ENCODE measurements around the gene ABI3BP.

The ABI3BP gene

GRCh38 chr3:100898681-100899080, 94.5 kb downstream of the ABI3BP start:
- no peak for TF ChIP-seq Cebpa-rat (IDR thresholded peaks at IDR 0.05)
- H4K20me1 ChIP-seq = no peaks in the 10 kb centered on the region
- no peak overlapping the region for H3K4me3 ChIP-seq
- H3K9me3 ChIP-seq = no peaks in the 10 kb centered on the region
- no peaks in the 10 kb centered on the region for H3K4me1 ChIP-seq
- H3K27ac ChIP-seq = no peak overlapping the region
- H3K27me3 ChIP-seq = no peaks in the 10 kb centered on the region
- no peak overlapping the region for H3K9ac ChIP-seq
- H3K36me3 ChIP-seq = no peaks in the 10 kb centered on the region
- no peak overlapping the region for H3K4me2 ChIP-seq

GRCh38 chr3:100896994-100897393, 96.2 kb downstream of the ABI3BP start:
- H3K9ac ChIP-seq = no peak overlapping the region
- no peaks in the 10 kb centered on the region for H4K20me1 ChIP-seq
- TF ChIP-seq Cebpa-rat (IDR thresholded peaks at IDR 0.05) = no peak

GRCh38 chr3:100893590-100893989, 99.6 kb downstream of the ABI3BP start:
- no peaks in the 10 kb centered on the region for H3K9me3 ChIP-seq
- H3K4me3 ChIP-seq = no peak overlapping the region
- H3K9ac ChIP-seq = no peak overlapping the region
- H3K36me3 ChIP-seq = no peaks in the 10 kb centered on the region
- H3K27me3 ChIP-seq = no peaks in the 10 kb centered on the region
- no peaks in the 10 kb centered on the region for H4K20me1 ChIP-seq
- no peaks in the 10 kb centered on the region for H3K4me1 ChIP-seq
- H3K4me2 ChIP-seq = no peak overlapping the region
- no peak overlapping the region for H3K27ac ChIP-seq
- no peak for TF ChIP-seq Cebpa-rat (IDR thresholded peaks at IDR 0.05)

More at GRCh38 chr3:100896994-100897393, 96.2 kb downstream of the ABI3BP start:
- no peak overlapping the region for H3K4me2 ChIP-seq
- H3K9me3 ChIP-seq = no peaks in the 10 kb centered on the region
- no peaks in the 10 kb centered on the region for H3K4me1 ChIP-seq
- H3K36me3 ChIP-seq = no peaks in the 10 kb centered on the region
- no peak overlapping the region for H3K4me3 ChIP-seq
- no peaks in the 10 kb centered on the region for H3K27me3 ChIP-seq
- no peak overlapping the region for H3K27ac ChIP-seq

GRCh38 chr3:100893108-100893507, 100.1 kb downstream of the ABI3BP start:
- no peaks in the 10 kb centered on the region for H3K27me3 ChIP-seq
- no peak overlapping the region for H3K4me3 ChIP-seq
- no peak overlapping the region for H3K9ac ChIP-seq
- H3K4me2 ChIP-seq = no peak overlapping the region
- H3K27ac ChIP-seq = no peak overlapping the region
- H4K20me1 ChIP-seq = no peaks in the 10 kb centered on the region
- no peaks in the 10 kb centered on the region for H3K36me3 ChIP-seq
- TF ChIP-seq Cebpa-rat (IDR thresholded peaks at IDR 0.05) = no peak
- H3K4me1 ChIP-seq = no peaks in the 10 kb centered on the region
- no peaks in the 10 kb centered on the region for H3K9me3 ChIP-seq

GRCh38 chr3:100891827-100892226, 101.4 kb downstream of the ABI3BP start:
- H3K27me3 ChIP-seq = no peaks in the 10 kb centered on the region
- TF ChIP-seq Cebpa-rat (IDR thresholded peaks at IDR 0.05) = no peak

GRCh38 chr3:100891033-100891432, 102.2 kb downstream of the ABI3BP start:
- Histone ChIP-seq H3K9me3 (no peaks in the 10 kb centered on the region), H3K4me1 (no peaks in the 10 kb centered on the region), H3K27ac (no peak overlapping the region), H3K4me2 (no peak overlapping the region), H3K9ac (no peak overlapping the region), H3K36me3 (no peaks in the 10 kb centered on the region), H3K27me3 (no peaks in the 10 kb centered on the region), H3K4me3 (no peak overlapping the region), H4K20me1 (no peaks in the 10 kb centered on the region)
- no peak for TF ChIP-seq Cebpa-rat (IDR thresholded peaks at IDR 0.05)

More at GRCh38 chr3:100891827-100892226, 101.4 kb downstream of the ABI3BP start:
- no peaks in the 10 kb centered on the region for H4K20me1 ChIP-seq
- no peaks in the 10 kb centered on the region for H3K36me3 ChIP-seq
- H3K9ac ChIP-seq = no peak overlapping the region
- H3K4me3 ChIP-seq = no peak overlapping the region
- no peaks in the 10 kb centered on the region for H3K4me1 ChIP-seq
- H3K9me3 ChIP-seq = no peaks in the 10 kb centered on the region
- no peak overlapping the region for H3K4me2 ChIP-seq
- no peak overlapping the region for H3K27ac ChIP-seq

- no peaks in the 10 kb centered on the region for H3K27me3 ChIP-seq
- H3K36me3 ChIP-seq = no peaks in the 10 kb centered on the region
- H3K4me1 ChIP-seq = no peaks in the 10 kb centered on the region
- H3K4me2 ChIP-seq = no peak overlapping the region
- no peak overlapping the region for H3K9ac ChIP-seq
- no peaks in the 10 kb centered on the region for H4K20me1 ChIP-seq
- no peak overlapping the region for H3K4me3 ChIP-seq
- no peak overlapping the region for H3K27ac ChIP-seq
- no peak for TF ChIP-seq Cebpa-rat (IDR thresholded peaks at IDR 0.05)
- no peaks in the 10 kb centered on the region for H3K9me3 ChIP-seq
Measured at GRCh38 chr3:100888881-100889280, 104.3 kb downstream of the ABI3BP start.

GRCh38 chr3:100882571-100882984, 110.6 kb downstream of the ABI3BP start:
- Histone ChIP-seq H3K9me3 (no peaks in the 10 kb centered on the region), H3K27ac (no peak overlapping the region), H3K9ac (no peak overlapping the region), H3K27me3 (no peaks in the 10 kb centered on the region), H3K4me3 (no peak overlapping the region), H3K4me2 (no peak overlapping the region), H4K20me1 (no peaks in the 10 kb centered on the region), H3K36me3 (no peaks in the 10 kb centered on the region), H3K4me1 (no peaks in the 10 kb centered on the region)
- TF ChIP-seq Cebpa-rat (IDR thresholded peaks at IDR 0.05) = no peak

DNA sequence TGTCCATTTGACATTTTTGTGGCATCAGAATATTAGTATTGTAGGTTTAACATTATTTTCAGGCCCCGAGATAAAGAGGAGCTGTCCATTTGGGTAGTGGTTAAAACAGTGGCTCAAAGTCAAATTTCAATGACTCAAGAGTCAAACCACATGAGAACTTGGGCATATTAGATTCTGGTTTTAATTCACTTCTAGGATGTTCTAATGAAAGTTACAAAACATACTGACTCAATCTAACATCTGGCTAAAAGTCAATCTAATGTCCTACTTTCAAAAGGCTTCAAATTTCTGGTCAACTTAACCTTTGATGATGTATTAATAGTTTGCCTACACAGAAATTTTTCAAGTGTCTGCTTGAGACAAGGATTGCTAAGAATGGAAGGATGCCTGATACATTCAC, 112.4 kb downstream of the ABI3BP start:
- no peak for TF ChIP-seq Cebpa-rat (IDR thresholded peaks at IDR 0.05)
- no peaks in the 10 kb centered on the region for H3K27me3 ChIP-seq
- H3K4me2 ChIP-seq = no peak overlapping the region
- no peak overlapping the region for H3K4me3 ChIP-seq
- H3K4me1 ChIP-seq = no peaks in the 10 kb centered on the region
- no peaks in the 10 kb centered on the region for H3K9me3 ChIP-seq
- no peak overlapping the region for H3K9ac ChIP-seq
- H3K27ac ChIP-seq = no peak overlapping the region
- no peaks in the 10 kb centered on the region for H4K20me1 ChIP-seq
- H3K36me3 ChIP-seq = no peaks in the 10 kb centered on the region

DNA sequence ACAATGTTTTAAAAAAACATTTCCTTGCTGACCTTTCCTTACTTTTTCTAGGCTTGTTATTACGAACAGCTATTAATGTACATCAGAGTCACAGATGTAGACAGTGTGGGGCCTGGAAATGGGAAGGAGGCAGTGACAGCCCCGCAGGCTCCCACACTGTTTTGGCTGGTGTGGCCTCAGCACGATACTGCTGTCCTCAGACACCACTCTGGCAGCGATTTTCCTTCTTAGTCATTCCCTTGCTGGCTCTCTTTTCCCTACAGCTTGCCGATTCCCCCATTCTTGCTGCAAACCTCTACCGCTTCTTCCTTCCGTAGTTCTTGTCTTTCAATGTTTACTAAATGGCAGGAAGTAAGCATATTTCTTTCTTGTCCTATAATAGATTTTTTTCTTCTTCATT, 113.1 kb downstream of the ABI3BP start:
- TF ChIP-seq Cebpa-rat (IDR thresholded peaks at IDR 0.05) = no peak
- H3K27ac ChIP-seq = no peak overlapping the region
- no peak overlapping the region for H3K4me3 ChIP-seq
- no peaks in the 10 kb centered on the region for H3K27me3 ChIP-seq
- no peaks in the 10 kb centered on the region for H3K4me1 ChIP-seq
- H3K36me3 ChIP-seq = no peaks in the 10 kb centered on the region
- H3K4me2 ChIP-seq = no peak overlapping the region
- no peaks in the 10 kb centered on the region for H4K20me1 ChIP-seq
- H3K9me3 ChIP-seq = no peaks in the 10 kb centered on the region
- no peak overlapping the region for H3K9ac ChIP-seq

GRCh38 chr3:100879195-100879810, 113.9 kb downstream of the ABI3BP start:
- Histone ChIP-seq H3K9ac (no peak overlapping the region), H3K4me3 (no peak overlapping the region), H3K9me3 (no peaks in the 10 kb centered on the region), H4K20me1 (no peaks in the 10 kb centered on the region), H3K4me1 (no peaks in the 10 kb centered on the region), H3K36me3 (no peaks in the 10 kb centered on the region), H3K27ac (no peak overlapping the region), H3K4me2 (no peak overlapping the region), H3K27me3 (no peaks in the 10 kb centered on the region)
- no peak for TF ChIP-seq Cebpa-rat (IDR thresholded peaks at IDR 0.05)
